Testis (tissue), 2 donors: Measurements from ENCODE around the gene MFSD1.

ENCODE experiments used
- POLR2A ChIP-seq: fragments of 450-650 bp; IDR thresholded peaks from one replicate; pipeline ENCODE4 v1.6.1; 2017; ENCODE audit warnings: antibody characterized with exemption, mild to moderate bottlenecking, moderate library complexity
- TF ChIP-seq, protein P1 (sequence below), 3 experiments: fragments of 450-650 bp in 2 of 3; fragments of 200-600 bp in 1 of 3; sonication (generic) in 1 of 3; IDR thresholded peaks; one replicate each; pipeline ENCODE4 v1.5.1; 2016 to 2019; ENCODE audit warnings: antibody characterized with exemption in 3 of 3, mild to moderate bottlenecking in 2 of 3, moderate library complexity in 1 of 3

DNA sequence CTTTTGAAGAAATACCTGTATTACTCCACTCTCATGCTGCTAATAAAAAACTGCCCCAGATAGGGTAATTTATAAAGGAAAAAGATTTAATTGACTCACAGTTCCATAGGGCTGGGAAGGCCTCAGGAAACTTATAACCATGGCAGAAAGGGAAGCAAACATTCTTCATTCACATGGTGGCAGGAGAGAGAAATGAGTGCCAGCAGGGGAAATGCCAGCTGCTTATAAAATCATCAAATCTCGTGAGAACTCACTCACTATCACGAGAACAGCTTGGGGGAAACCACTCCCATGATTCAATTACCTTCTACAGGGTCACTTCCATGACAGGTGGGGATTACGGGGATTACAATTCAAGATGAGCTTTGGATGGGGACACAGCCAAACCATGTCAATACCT is 18.7 kb downstream of the MFSD1 start:
- TF ChIP-seq, protein P1, sequence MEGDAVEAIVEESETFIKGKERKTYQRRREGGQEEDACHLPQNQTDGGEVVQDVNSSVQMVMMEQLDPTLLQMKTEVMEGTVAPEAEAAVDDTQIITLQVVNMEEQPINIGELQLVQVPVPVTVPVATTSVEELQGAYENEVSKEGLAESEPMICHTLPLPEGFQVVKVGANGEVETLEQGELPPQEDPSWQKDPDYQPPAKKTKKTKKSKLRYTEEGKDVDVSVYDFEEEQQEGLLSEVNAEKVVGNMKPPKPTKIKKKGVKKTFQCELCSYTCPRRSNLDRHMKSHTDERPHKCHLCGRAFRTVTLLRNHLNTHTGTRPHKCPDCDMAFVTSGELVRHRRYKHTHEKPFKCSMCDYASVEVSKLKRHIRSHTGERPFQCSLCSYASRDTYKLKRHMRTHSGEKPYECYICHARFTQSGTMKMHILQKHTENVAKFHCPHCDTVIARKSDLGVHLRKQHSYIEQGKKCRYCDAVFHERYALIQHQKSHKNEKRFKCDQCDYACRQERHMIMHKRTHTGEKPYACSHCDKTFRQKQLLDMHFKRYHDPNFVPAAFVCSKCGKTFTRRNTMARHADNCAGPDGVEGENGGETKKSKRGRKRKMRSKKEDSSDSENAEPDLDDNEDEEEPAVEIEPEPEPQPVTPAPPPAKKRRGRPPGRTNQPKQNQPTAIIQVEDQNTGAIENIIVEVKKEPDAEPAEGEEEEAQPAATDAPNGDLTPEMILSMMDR (IDR thresholded peaks at IDR 0.05) = no peak
- TF ChIP-seq POLR2A = no peak
